AG10803 (cell line): ENCODE results near the gene KTN1.

Experiments used
- DNase-seq: peaks from one replicate; pipeline ENCODE4 v3.0.0; 2010; ENCODE audit warnings: low read depth
- H3K4me3 ChIP-seq: 2 replicates; pipeline ENCODE4 v1.5.1; 2011; ENCODE audit warnings: mild to moderate bottlenecking, low read length, control low read depth
- TF ChIP-seq, protein P1 (sequence below): conservative IDR thresholded peaks from 2 replicates; pipeline ENCODE4 v1.5.1; 2011; ENCODE audit warnings: mild to moderate bottlenecking, low read length, control low read depth, inconsistent platforms

KTN1 gene

DNA sequence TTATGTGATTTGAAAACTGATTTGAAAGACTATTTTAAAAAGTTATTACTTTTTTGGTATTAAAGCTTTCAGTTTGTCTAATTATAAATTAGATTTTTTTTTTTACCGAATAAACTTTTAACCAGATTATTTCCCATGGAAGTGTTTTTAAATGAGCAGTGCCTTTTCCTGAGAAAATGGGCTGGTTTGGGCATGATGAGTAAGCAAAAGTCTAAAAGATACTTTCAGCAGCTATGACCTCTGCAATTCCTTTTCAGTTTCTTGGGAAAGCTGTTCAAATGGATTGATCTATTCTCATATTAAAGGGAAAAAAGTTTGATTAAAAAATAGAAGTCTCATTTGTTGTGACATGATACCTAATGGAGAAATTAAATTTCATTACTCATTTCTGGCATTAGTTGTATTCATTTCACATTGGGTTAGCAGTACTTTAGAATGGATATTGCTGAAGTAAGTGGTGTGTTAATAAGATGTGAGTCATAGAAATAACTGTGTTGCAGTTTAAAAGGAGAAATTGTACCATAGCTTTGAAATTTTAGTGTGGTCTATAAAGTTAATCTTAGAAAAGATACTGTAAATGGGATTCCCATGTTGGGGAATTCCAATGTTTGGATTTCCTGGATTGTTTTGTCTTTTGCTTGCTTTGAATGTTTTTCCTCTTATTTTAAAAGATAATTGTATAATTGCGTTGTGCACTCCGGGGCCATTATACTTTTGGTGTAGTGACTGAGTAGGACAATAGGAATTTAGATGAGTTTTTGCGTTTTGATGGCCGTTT lies 21.0 kb downstream of the KTN1 start:
- peak; percentile 52 for DNase-seq
- H3K4me3 ChIP-seq: no peak overlapping the region
- TF ChIP-seq, protein P1, sequence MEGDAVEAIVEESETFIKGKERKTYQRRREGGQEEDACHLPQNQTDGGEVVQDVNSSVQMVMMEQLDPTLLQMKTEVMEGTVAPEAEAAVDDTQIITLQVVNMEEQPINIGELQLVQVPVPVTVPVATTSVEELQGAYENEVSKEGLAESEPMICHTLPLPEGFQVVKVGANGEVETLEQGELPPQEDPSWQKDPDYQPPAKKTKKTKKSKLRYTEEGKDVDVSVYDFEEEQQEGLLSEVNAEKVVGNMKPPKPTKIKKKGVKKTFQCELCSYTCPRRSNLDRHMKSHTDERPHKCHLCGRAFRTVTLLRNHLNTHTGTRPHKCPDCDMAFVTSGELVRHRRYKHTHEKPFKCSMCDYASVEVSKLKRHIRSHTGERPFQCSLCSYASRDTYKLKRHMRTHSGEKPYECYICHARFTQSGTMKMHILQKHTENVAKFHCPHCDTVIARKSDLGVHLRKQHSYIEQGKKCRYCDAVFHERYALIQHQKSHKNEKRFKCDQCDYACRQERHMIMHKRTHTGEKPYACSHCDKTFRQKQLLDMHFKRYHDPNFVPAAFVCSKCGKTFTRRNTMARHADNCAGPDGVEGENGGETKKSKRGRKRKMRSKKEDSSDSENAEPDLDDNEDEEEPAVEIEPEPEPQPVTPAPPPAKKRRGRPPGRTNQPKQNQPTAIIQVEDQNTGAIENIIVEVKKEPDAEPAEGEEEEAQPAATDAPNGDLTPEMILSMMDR: no peak

DNA sequence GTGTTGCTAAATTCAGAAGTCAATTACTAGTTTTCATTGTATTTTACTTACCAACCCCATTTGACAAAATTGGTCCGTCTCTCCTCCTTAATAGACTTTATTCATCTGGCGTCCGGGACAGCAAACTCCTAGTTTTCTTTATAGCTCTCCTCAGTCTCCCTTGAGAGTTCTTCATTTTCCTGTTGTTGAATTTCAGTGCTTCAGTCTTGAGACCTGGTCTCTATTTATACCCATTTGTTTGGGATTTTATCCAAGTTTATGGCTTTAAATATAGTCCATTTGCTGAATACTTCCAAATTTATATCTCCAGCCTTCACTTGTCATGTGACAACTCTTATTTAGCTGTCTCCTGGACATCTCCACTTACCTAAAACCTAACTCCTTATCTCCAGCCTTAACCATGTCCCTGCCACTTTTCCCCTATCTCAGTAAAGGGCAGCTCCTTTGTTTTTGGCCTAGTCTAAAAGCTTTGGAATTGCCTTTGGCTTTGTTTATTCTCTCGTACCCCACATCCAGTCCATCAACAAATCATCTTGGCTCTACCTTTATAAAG lies 23.5 kb downstream of the KTN1 start:
- no peak for DNase-seq
- no peak overlapping the region for H3K4me3 ChIP-seq
- TF ChIP-seq, protein P1: no peak

DNA sequence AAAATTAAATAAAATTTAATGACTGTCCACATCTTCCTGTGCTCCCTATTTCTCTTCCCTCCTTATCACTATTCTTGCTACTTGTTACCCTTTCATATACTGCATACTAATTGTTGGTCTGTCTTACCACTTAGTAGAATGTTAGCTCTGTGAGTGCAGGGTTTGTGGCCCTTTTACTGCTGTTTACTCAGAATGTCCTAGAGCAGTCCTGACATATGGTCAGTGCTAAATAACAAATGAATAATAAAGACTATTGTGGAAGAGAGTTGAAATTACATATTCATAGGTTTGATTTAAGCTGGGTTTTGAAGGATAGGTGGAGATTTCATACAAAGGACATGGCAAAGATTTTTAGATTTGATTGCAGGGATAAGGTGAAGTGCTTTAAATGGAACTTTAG lies 24.5 kb downstream of the KTN1 start:
- no peak overlapping the region for H3K4me3 ChIP-seq
- TF ChIP-seq, protein P1: no peak
- no peak for DNase-seq

DNA sequence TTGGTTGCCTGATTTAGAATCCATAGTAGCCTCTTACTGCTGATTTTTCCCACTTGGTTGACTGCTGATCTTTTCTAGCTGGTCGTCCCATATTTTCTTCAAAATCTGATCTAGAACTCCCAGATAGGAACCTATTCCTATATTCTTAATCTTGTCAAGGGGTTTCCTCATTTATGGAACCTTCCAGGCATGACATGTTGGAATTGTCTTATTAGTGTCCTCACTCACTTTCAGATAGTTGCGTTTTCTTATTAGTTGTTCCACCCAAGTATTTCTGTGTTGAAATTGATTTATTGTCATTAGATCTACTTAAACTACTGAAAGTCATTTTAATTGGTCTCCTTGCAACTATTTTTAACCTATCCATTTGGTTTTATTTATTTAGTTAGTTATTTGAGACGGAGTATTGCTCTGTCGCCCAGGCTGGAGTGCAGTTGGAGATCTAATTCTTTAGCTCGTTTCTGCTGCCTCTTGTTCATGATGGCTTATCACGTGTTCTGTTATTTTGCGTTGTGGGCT lies 25.0 kb downstream of the KTN1 start:
- no peak for DNase-seq
- TF ChIP-seq, protein P1: no peak
- no peak overlapping the region for H3K4me3 ChIP-seq

DNA sequence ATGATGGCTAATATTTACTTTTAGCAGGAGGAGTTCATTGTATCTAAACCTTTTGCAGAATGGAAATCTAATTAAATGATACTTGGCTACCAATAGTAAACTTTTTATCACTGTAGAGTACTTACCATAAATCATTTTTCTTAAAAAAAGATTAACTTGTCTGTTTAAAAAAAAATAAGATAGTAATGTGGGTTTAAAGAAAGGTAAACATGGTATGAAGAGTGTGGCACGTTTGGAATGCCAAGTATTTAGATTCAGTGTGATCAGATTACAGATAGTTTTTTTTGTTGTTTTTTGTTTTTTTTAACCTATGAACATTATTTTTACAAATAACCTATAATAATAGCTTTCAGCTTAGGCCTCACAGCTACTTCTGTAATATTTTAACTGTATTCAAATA lies 25.8 kb downstream of the KTN1 start:
- no peak overlapping the region for H3K4me3 ChIP-seq
- peak; percentile 34 for DNase-seq
- TF ChIP-seq, protein P1: no peak

DNA sequence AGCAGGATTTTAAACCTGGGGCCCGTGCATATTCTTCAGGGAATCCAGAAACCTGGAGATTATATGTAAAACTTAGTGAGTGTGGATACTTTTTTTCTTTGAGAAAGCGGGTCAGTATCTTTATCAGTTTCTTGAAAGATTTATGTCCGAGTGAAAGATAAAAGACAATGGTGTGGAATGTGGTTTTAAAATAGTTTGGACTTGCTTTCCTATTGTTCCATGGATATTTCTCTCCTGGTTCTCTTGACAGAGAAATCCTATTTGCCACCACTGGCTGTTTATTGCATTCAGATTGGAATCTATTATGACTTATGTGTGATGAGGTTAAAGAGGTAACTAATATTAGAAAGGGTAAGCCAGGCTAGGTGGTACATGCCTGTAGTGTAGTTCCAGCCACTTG lies 27.4 kb downstream of the KTN1 start:
- no peak overlapping the region for H3K4me3 ChIP-seq
- TF ChIP-seq, protein P1: no peak

DNA sequence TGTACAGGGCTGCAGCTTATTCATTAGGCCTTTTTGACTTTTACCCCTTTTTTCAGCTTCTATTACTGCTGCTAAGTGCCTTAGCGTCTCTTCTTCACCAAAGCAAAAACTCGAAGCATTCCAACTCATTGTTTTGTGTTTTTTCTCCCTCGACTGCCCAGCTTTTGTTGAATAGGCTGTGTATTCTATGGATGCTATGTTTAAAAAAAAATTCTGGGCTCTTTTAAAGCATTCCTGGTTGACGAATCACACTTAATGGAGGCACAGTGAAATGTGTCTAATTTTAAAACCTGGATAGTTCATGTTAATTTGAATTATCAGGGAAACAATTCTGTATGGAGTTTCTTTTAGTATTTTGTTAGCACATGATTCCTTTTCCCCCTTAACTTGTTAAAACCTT lies 29.7 kb downstream of the KTN1 start:
- no peak overlapping the region for H3K4me3 ChIP-seq
- DNase-seq: peak; percentile 63
- TF ChIP-seq, protein P1: no peak

More for the DNA sequence above, 27.4 kb downstream of the KTN1 start:
- no peak for DNase-seq
